H9 (cell line): Measurements from ENCODE around the gene SF3B3. TPM values are rescaled to one million over a fixed set of nuclear protein-coding genes. Genes with fewer than 3 reads are reported as not detected.

ENCODE experiments used
- DNase-seq: peaks from one replicate; pipeline ENCODE4 v3.0.0-alpha.2; 2017
- H2AFZ ChIP-seq: one replicate; pipeline ENCODE4 v1.6.1; 2013; ENCODE audit warnings: mild to moderate bottlenecking, low read length, control low read depth, moderate library complexity
- H2AK5ac ChIP-seq: 2 replicates; pipeline ENCODE4 v1.6.1; 2013; ENCODE audit warnings: low read length, control low read depth, mixed read lengths; ENCODE audit not compliant: insufficient read length
- H2BK120ac ChIP-seq: one replicate; pipeline ENCODE4 v1.6.1; 2013; ENCODE audit warnings: low read depth, mild to moderate bottlenecking, low read length, control low read depth, inconsistent platforms; ENCODE audit not compliant: poor library complexity, severe bottlenecking
- H2BK12ac ChIP-seq: 2 replicates; pipeline ENCODE4 v1.6.1; 2013; ENCODE audit warnings: low read length, control low read depth, mixed read lengths, low read depth; ENCODE audit not compliant: insufficient read length
- H2BK15ac ChIP-seq: 2 replicates; pipeline ENCODE4 v1.6.1; 2013; ENCODE audit warnings: low read depth, low read length, control low read depth
- H2BK20ac ChIP-seq: one replicate; pipeline ENCODE4 v1.6.1; 2013; ENCODE audit warnings: low read depth, mild to moderate bottlenecking, low read length, control low read depth, inconsistent platforms; ENCODE audit not compliant: poor library complexity, severe bottlenecking
- H2BK5ac ChIP-seq: 2 replicates; pipeline ENCODE4 v1.6.1; 2013; ENCODE audit warnings: low read length, control low read depth, mixed read lengths; ENCODE audit not compliant: insufficient read length
- H3K14ac ChIP-seq: 2 replicates; pipeline ENCODE4 v1.6.1; 2013; ENCODE audit warnings: low read length, control low read depth; ENCODE audit not compliant: insufficient read depth
- H3K18ac ChIP-seq: 2 replicates; pipeline ENCODE4 v1.6.1; 2013; ENCODE audit warnings: low read depth, mild to moderate bottlenecking, mixed read lengths, low read length, control low read depth; ENCODE audit not compliant: insufficient read length
- H3K23ac ChIP-seq: 2 replicates; pipeline ENCODE4 v1.6.1; 2013; ENCODE audit warnings: low read length, control low read depth, mixed read lengths, low read depth; ENCODE audit not compliant: insufficient read length
- H3K23me2 ChIP-seq: 2 replicates; pipeline ENCODE4 v1.6.1; 2013; ENCODE audit warnings: low read depth, mild to moderate bottlenecking, mixed read lengths, low read length, control low read depth; ENCODE audit not compliant: insufficient read length, poor library complexity, severe bottlenecking
- H3K27ac ChIP-seq: 2 replicates; pipeline ENCODE4 v1.5.1; 2013; ENCODE audit warnings: low read length, control low read depth, mixed read lengths, low read depth; ENCODE audit not compliant: insufficient read length
- H3K27me3 ChIP-seq: 2 replicates; pipeline ENCODE4 v1.6.1; 2013; ENCODE audit warnings: low read length, control low read depth, inconsistent platforms; ENCODE audit not compliant: insufficient read depth
- H3K4ac ChIP-seq: 2 replicates; pipeline ENCODE4 v1.6.1; 2013; ENCODE audit warnings: low read depth, mild to moderate bottlenecking, control low read depth, inconsistent platforms, low read length, moderate library complexity
- H3K4me1 ChIP-seq: 2 replicates; pipeline ENCODE4 v1.6.1; 2013; ENCODE audit warnings: low read length, control low read depth, inconsistent platforms; ENCODE audit not compliant: insufficient read depth
- H3K4me2 ChIP-seq: 2 replicates; pipeline ENCODE4 v1.6.1; 2013; ENCODE audit warnings: low read length, control low read depth, mixed read lengths; ENCODE audit not compliant: insufficient read length, insufficient read depth
- H3K56ac ChIP-seq: 2 replicates; pipeline ENCODE4 v1.6.1; 2013; ENCODE audit warnings: low read depth, mild to moderate bottlenecking, mixed read lengths, low read length, control low read depth; ENCODE audit not compliant: insufficient read length
- H3K79me1 ChIP-seq: 2 replicates; pipeline ENCODE4 v1.6.1; 2013; ENCODE audit warnings: low read depth, mild to moderate bottlenecking, moderate library complexity, low read length, control low read depth, inconsistent platforms; ENCODE audit not compliant: insufficient read depth, poor library complexity, severe bottlenecking
- H3K79me2 ChIP-seq: 2 replicates; pipeline ENCODE4 v1.6.1; 2013; ENCODE audit warnings: low read length, control low read depth, inconsistent platforms; ENCODE audit not compliant: insufficient read depth
- H3K9ac ChIP-seq: 2 replicates; pipeline ENCODE4 v1.6.1; 2013; ENCODE audit warnings: low read length, control low read depth, mixed read lengths; ENCODE audit not compliant: insufficient read length; ENCODE audit errors: extremely low read depth
- H3K9me3 ChIP-seq: one replicate; pipeline ENCODE4 v1.6.1; 2013; ENCODE audit warnings: low read depth, low read length, inconsistent platforms; ENCODE audit not compliant: control insufficient read depth
- H3T11ph ChIP-seq: one replicate; pipeline ENCODE4 v1.6.1; 2013; ENCODE audit warnings: mild to moderate bottlenecking, low read length, control low read depth, inconsistent platforms
- H4K20me1 ChIP-seq: one replicate; pipeline ENCODE4 v1.6.1; 2013; ENCODE audit not compliant: control insufficient read depth, insufficient read length, insufficient read depth
- H4K5ac ChIP-seq: 2 replicates; pipeline ENCODE4 v1.6.1; 2013; ENCODE audit warnings: low read depth, mild to moderate bottlenecking, mixed read lengths, low read length, control low read depth; ENCODE audit not compliant: insufficient read length
- H4K8ac ChIP-seq: replicated peaks from 2 replicates; pipeline ENCODE4 v1.6.1; 2013; ENCODE audit warnings: low read length, control low read depth, mixed read lengths, low read depth; ENCODE audit not compliant: insufficient read length
- H4K91ac ChIP-seq: 2 replicates; pipeline ENCODE4 v1.6.1; 2013; ENCODE audit warnings: low read depth, mild to moderate bottlenecking, moderate library complexity, mixed read lengths, low read length, control low read depth; ENCODE audit not compliant: insufficient read length
- H3K27ac Mint-ChIP-seq, 3 experiments: 2 replicates in 2 of 3; 3 replicates in 1 of 3; pipeline ENCODE4 v1.8.0; 2020 to 2021; ENCODE audit warnings: mixed read lengths in 3 of 3, mild to moderate bottlenecking in 1 of 3, moderate library complexity in 1 of 3
- H3K27me3 Mint-ChIP-seq: 2 replicates; pipeline ENCODE4 v1.8.0; 2021; ENCODE audit warnings: low read depth, mild to moderate bottlenecking, moderate library complexity, mixed read lengths
- H3K36me3 Mint-ChIP-seq, 3 experiments: 2 replicates in 2 of 3; 3 replicates in 1 of 3; pipeline ENCODE4 v1.8.0; 2020 to 2021; ENCODE audit warnings: low read depth in 3 of 3, mixed read lengths in 3 of 3; ENCODE audit not compliant: insufficient read depth in 1 of 3
- H3K4me1 Mint-ChIP-seq, 2 experiments: 2 replicates each; pipeline ENCODE4 v1.8.0; 2020; ENCODE audit warnings: mixed read lengths in 2 of 2
- H3K4me3 Mint-ChIP-seq, 2 experiments: 2 replicates in 1 of 2; 3 replicates in 1 of 2; pipeline ENCODE4 v1.8.0; 2020 to 2021; ENCODE audit warnings: mild to moderate bottlenecking in 2 of 2, mixed read lengths in 2 of 2, moderate library complexity in 1 of 2
- H3K9me3 Mint-ChIP-seq, 2 experiments: 2 replicates in 1 of 2; 3 replicates in 1 of 2; pipeline ENCODE4 v1.8.0; 2020; ENCODE audit warnings: mild to moderate bottlenecking in 2 of 2, mixed read lengths in 2 of 2, moderate library complexity in 1 of 2
- CTCF ChIP-seq: fragments of 200-600 bp; sonication (generic); conservative IDR thresholded peaks from 3 replicates; pipeline ENCODE4 v1.8.0; 2021; ENCODE audit warnings: antibody characterized with exemption, mild to moderate bottlenecking
- WGBS: extraction: QIAGEN DNeasy Blood & Tissue Kit; methylation state at CpG from one replicate; pipeline ENCODE4 v1.1.7; 2013; ENCODE audit warnings: missing lambda C conversion rate, low lambda C conversion rate, mixed read lengths; ENCODE audit not compliant: insufficient read length; ENCODE audit errors: extremely low coverage; 5-methylcytosine and 5-hydroxymethylcytosine counted together
- total RNA-seq: library from RNA; stranded (reverse); gene quantifications from 2 replicates; pipeline ENCODE4 v1.2.1, GENCODE V29; 2021

SF3B3 gene
- total RNA-seq, 1 experiment from 2014 or later: 493 TPM

- no peaks in the 10 kb centered on the region for H3K4me1 ChIP-seq
- no peak overlapping the region for H3T11ph ChIP-seq
- TF ChIP-seq CTCF: no peak
- H4K91ac ChIP-seq: no peak overlapping the region
- no peaks in the 10 kb centered on the region for H3K79me1 ChIP-seq
- no peak overlapping the region for H2BK12ac ChIP-seq
- H2BK15ac ChIP-seq: no peak overlapping the region
- no peak overlapping the region for H3K18ac ChIP-seq
- H2AK5ac ChIP-seq: no peak overlapping the region
- H3K79me2 ChIP-seq: no peaks in the 10 kb centered on the region
- Mint-ChIP-seq H3K9me3 (no peaks in the 10 kb centered on the region), H3K4me3 (no peak overlapping the region), H3K27ac (no peak overlapping the region; a peak in 2 of 7 replicates), H3K36me3 (peaks cover 5 to 38% (median 33%) of the 10 kb centered on the region in 3 experiments; a peak in 6 of 7 replicates), H3K4me1 (peaks cover 4 to 8% of the 10 kb centered on the region in 2 experiments; a peak in 3 of 4 replicates), H3K27me3 (no peaks in the 10 kb centered on the region)
- no peak for DNase-seq
- no peak overlapping the region for H2BK120ac ChIP-seq
- no CpG with 5 or more reads among the region's 5 CpGs for WGBS
- H3K9me3 ChIP-seq: no peaks in the 10 kb centered on the region
- no peak overlapping the region for H2AFZ ChIP-seq
- H3K23ac ChIP-seq: no peak overlapping the region
- H3K27ac ChIP-seq: no peak overlapping the region
- no peak overlapping the region for H4K5ac ChIP-seq
- no peak overlapping the region for H3K4ac ChIP-seq
- H3K23me2 ChIP-seq: no peaks in the 10 kb centered on the region
- H2BK20ac ChIP-seq: no peak overlapping the region
- H4K20me1 ChIP-seq: no peaks in the 10 kb centered on the region
- no peaks in the 10 kb centered on the region for H3K27me3 ChIP-seq
- no peak overlapping the region for H3K9ac ChIP-seq
- H3K14ac ChIP-seq: no peak overlapping the region
- H3K56ac ChIP-seq: no peak overlapping the region
- H4K8ac ChIP-seq: no peak overlapping the region
- H3K4me2 ChIP-seq: no peak overlapping the region
- H2BK5ac ChIP-seq: no peak overlapping the region
These were observed 41.0 kb upstream of the SF3B3 start for GRCh38 chr16:70482624-70483023.
